ENCODE measurements around the gene GUCD1. TPM values are rescaled to one million over a fixed set of nuclear protein-coding genes. Genes with fewer than 3 reads are reported as not detected.

The GUCD1 gene
- total and polyA plus RNA-seq, 2 of the 8 experiments (the other 6 are each of a cell fraction or from before 2014, with no cell fraction given): 85.2 to 128 TPM

DNA sequence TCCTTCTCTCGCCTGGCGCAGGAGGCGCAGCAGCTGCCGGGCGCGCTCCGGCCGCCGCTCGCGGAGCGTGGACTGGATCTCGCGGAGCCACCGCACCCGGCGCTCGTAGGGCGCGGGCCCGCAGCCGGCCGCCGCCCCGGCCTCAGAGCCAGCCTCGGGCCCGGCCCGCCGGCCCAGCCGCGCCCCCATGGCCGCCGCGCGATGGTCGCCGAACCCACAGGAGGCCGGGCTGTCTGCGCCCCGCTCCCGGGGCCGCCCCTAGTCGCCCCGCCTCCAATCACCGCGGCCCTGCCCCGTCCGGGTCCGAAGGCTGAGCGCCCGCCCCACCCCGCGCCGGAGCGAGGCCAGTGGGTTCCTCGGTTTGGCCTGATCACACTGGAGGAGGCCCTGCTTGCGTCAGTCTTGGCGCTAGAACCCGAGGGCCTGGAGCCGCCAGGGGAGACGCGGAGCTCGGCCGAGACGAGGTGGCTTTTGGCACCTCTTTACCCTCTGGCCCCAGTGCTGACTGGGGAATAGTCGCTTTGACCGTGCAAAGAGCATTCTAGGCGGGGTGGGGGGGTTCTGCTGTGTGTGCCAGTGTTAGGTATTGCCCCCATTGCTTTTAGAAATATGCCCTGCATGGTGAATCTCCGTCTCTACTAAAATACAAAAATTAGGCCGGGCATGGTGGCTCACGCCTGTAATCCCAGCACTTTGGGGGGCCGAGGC, 38.1 kb upstream of the GUCD1 start, which contains the start of gene LRRC75B (continued):
- no peak for TF ChIP-seq CTBP2 (IDR thresholded peaks at IDR 0.05; ENCODE audit: borderline replicate concordance, insufficient read depth, insufficient read length, low read length)
- TF ChIP-seq SIRT6 (IDR thresholded peaks at IDR 0.05; ENCODE audit: low read length): no peak
- peak; percentile 63; the same call in 1 of the 2 replicates for TF ChIP-seq YY1 (IDR thresholded peaks at IDR 0.05; ENCODE audit: low read depth, low read length)
